ENCODE data around the gene SAFB2.

Gene SAFB2

GRCh38 chr19:5622465-5623396 lies at the start of gene SAFB2, which contains the start of gene SAFB:
TSS of gene SAFB2 (minus strand) at chr19:5622776. CDS start at chr19:5622715, 61 bp downstream.
TSS of gene SAFB (plus strand) at chr19:5623083. CDS start at chr19:5623206, 123 bp downstream.
- DNase-seq (ENCODE audit: low read depth): peak; percentile 100

GRCh38 chr19:5671600-5671999 lies 49.0 kb upstream of the SAFB2 start:
- DNase-seq (ENCODE audit: low read depth): no peak

GRCh38 chr19:5669212-5669611 lies 46.6 kb upstream of the SAFB2 start:
- DNase-seq (ENCODE audit: low read depth): no peak

- no peak for DNase-seq (ENCODE audit: low read depth)
These were observed 45.2 kb upstream of the SAFB2 start for GRCh38 chr19:5667751-5668271.

- DNase-seq (ENCODE audit: low read depth): no peak
These were observed 44.5 kb upstream of the SAFB2 start for GRCh38 chr19:5666921-5667610.

GRCh38 chr19:5665781-5666513 lies 43.4 kb upstream of the SAFB2 start:
- DNase-seq (ENCODE audit: low read depth): no peak

GRCh38 chr19:5664515-5664914 lies 41.9 kb upstream of the SAFB2 start:
- no peak for DNase-seq (ENCODE audit: low read depth)

GRCh38 chr19:5663904-5664303 lies 41.3 kb upstream of the SAFB2 start:
- no peak for DNase-seq (ENCODE audit: low read depth)

- no peak for DNase-seq (ENCODE audit: low read depth)
These were observed 38.9 kb upstream of the SAFB2 start for GRCh38 chr19:5661483-5661882.

GRCh38 chr19:5655412-5655811 lies 32.8 kb upstream of the SAFB2 start:
- no peak for DNase-seq (ENCODE audit: low read depth)

- DNase-seq (ENCODE audit: low read depth): no peak
These were observed 32.4 kb upstream of the SAFB2 start for GRCh38 chr19:5654931-5655330.

- DNase-seq (ENCODE audit: low read depth): no peak
These were observed 29.7 kb upstream of the SAFB2 start for GRCh38 chr19:5652261-5652660.

- no peak for DNase-seq (ENCODE audit: low read depth)
These were observed 28.8 kb upstream of the SAFB2 start for GRCh38 chr19:5651361-5651760.

- DNase-seq (ENCODE audit: low read depth): no peak
These were observed 25.9 kb upstream of the SAFB2 start for GRCh38 chr19:5648464-5648863.

GRCh38 chr19:5646703-5647102 lies 24.1 kb upstream of the SAFB2 start:
- no peak for DNase-seq (ENCODE audit: low read depth)

GRCh38 chr19:5645409-5645808 lies 22.8 kb upstream of the SAFB2 start:
- DNase-seq (ENCODE audit: low read depth): no peak

GRCh38 chr19:5644037-5644436 lies 21.5 kb upstream of the SAFB2 start:
- DNase-seq (ENCODE audit: low read depth): no peak

- DNase-seq (ENCODE audit: low read depth): no peak
These were observed 20.5 kb upstream of the SAFB2 start for GRCh38 chr19:5643060-5643459.

- no peak for DNase-seq (ENCODE audit: low read depth)
These were observed 19.6 kb upstream of the SAFB2 start for GRCh38 chr19:5642204-5642603.

GRCh38 chr19:5641171-5641570 lies 18.6 kb upstream of the SAFB2 start:
- DNase-seq (ENCODE audit: low read depth): no peak

GRCh38 chr19:5637971-5638370 lies 15.4 kb upstream of the SAFB2 start:
- no peak for DNase-seq (ENCODE audit: low read depth)

GRCh38 chr19:5635427-5635826 lies 12.9 kb upstream of the SAFB2 start:
- DNase-seq (ENCODE audit: low read depth): no peak

All from stimulated activated CD8-positive, alpha-beta memory T cell treated with anti-CD3 and anti-CD28 coated beads, Interleukin-12 subunit alpha, Interleukin-12 subunit beta, amount 100 ng/mL, for 1 hour (primary cell).